Colonic mucosa (tissue), 4 donors: ENCODE results near the gene ELAPOR1. TPM values are rescaled to one million over a fixed set of nuclear protein-coding genes. Genes with fewer than 3 reads are reported as not detected.

Source experiments
- DNase-seq: peaks from one replicate; pipeline ENCODE4 v3.0.0-alpha.2; 2020
- H3K27ac ChIP-seq: fragments of 200-600 bp; one replicate; pipeline ENCODE4 v1.8.0; 2021
- H3K27me3 ChIP-seq: fragments of 200-600 bp; one replicate; pipeline ENCODE4 v1.8.0; 2021
- H3K36me3 ChIP-seq: fragments of 200-600 bp; one replicate; pipeline ENCODE4 v1.8.0; 2021
- H3K4me1 ChIP-seq: fragments of 200-600 bp; one replicate; pipeline ENCODE4 v1.8.0; 2021; ENCODE audit warnings: mild to moderate bottlenecking
- H3K4me3 ChIP-seq: fragments of 200-600 bp; one replicate; pipeline ENCODE4 v1.8.0; 2021
- H3K9ac ChIP-seq, 2 donors: one replicate each; pipeline ENCODE4 v1.7.0; 2013; ENCODE audit warnings: control low read depth in 2 of 2, low read depth in 2 of 2, low read length in 2 of 2
- H3K9me3 ChIP-seq: fragments of 200-600 bp; one replicate; pipeline ENCODE4 v1.8.0; 2021
- intact Hi-C: fragments of 100-400 bp; cut with DNase I; formaldehyde crosslinking; loops from one replicate; pipeline ENCODE4 v1.14.1; 2022
- total RNA-seq, 2 donors: library from RNA; stranded (reverse); fragmentation: NEBNext Ultra II Directional in 1 of 2; extraction: Animal tissue kit (Norgen Biotek cat#: 25700) in 1 of 2; gene quantifications; one replicate each; pipeline ENCODE4 v1.2.1, GENCODE V29; 2021
- TF ChIP-seq, protein P1 (sequence below): fragments of 200-600 bp; IDR thresholded peaks from one replicate; pipeline ENCODE4 v1.8.0; 2022; ENCODE audit warnings: antibody characterized with exemption, mild to moderate bottlenecking
- donor health status: healthy.
- donor health status: DM: no; HTN: no; CAD: no.
- donor health status: DM: no; HTN: no; CAD: no.

The ELAPOR1 gene
- total RNA-seq, 2 donors from 2014 or later = 110 to 163 TPM

GRCh38 chr1:109149874-109150601, 36.1 kb downstream of the ELAPOR1 start:
- Histone ChIP-seq H3K9me3 (no peaks in the 10 kb centered on the region), H3K4me3 (no peak overlapping the region), H3K27me3 (no peaks in the 10 kb centered on the region), H3K27ac (peak overlapping the region; percentile 41), H3K4me1 (no peaks in the 10 kb centered on the region), H3K36me3 (no peaks in the 10 kb centered on the region), H3K9ac (peak overlapping the region; percentile 35 to 68)
- TF ChIP-seq, protein P1, sequence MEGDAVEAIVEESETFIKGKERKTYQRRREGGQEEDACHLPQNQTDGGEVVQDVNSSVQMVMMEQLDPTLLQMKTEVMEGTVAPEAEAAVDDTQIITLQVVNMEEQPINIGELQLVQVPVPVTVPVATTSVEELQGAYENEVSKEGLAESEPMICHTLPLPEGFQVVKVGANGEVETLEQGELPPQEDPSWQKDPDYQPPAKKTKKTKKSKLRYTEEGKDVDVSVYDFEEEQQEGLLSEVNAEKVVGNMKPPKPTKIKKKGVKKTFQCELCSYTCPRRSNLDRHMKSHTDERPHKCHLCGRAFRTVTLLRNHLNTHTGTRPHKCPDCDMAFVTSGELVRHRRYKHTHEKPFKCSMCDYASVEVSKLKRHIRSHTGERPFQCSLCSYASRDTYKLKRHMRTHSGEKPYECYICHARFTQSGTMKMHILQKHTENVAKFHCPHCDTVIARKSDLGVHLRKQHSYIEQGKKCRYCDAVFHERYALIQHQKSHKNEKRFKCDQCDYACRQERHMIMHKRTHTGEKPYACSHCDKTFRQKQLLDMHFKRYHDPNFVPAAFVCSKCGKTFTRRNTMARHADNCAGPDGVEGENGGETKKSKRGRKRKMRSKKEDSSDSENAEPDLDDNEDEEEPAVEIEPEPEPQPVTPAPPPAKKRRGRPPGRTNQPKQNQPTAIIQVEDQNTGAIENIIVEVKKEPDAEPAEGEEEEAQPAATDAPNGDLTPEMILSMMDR = no peak
- peak; percentile 32 for DNase-seq
- intact Hi-C loops = no loop called here

DNA sequence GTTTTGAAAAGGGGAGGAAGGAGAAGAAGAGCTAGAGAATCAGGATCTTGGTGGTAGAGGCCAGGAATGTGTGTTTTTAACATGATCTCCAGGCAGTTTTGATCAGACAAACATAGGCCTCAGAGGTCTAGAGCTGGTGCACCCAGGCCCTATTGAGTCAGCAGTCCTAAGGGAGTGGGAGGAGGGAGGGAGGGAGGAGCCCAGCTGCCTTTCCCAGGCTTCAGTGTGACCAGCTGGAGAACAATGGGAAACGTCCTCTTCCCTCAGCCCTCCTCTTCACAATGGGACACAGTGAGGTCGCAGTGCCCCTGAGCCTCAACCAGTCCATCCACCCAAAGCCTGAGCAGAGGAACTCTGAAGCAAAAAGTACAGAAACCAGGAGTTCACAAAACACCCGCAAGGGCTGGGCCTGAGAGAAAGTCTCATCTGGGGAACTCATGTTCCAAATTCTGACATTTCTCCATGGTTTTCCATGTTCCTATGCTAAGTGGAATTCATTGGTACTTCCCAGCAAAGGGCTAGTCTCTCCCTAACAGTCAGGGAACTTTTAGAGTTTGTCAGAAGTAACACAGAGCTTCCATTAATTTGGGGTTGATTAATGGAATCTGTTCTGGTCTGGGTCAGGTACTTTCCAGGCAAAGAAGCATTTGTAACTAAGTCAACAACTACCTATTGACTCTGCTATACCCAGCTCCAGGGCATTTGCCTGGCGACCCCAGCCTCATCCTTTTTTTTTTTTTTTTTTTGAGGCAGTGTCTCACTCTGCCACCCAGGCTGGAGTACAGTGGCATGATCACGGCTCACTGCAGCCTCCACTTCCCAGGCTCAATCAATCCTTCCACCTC, 37.5 kb downstream of the ELAPOR1 start:
- intact Hi-C loops = no loop called here
- Histone ChIP-seq H3K27me3 (no peaks in the 10 kb centered on the region), H3K36me3 (no peaks in the 10 kb centered on the region), H3K9me3 (no peaks in the 10 kb centered on the region), H3K27ac (peak overlapping the region; percentile 77), H3K4me1 (no peaks in the 10 kb centered on the region), H3K9ac (peak overlapping the region in 1 of 2 donors; percentile 68), H3K4me3 (no peak overlapping the region)
- peak; percentile 73 for DNase-seq
- TF ChIP-seq, protein P1 = no peak

GRCh38 chr1:109152196-109152595, 38.3 kb downstream of the ELAPOR1 start:
- H3K9me3 ChIP-seq = no peaks in the 10 kb centered on the region
- peak overlapping the region; percentile 77 for H3K27ac ChIP-seq
- H3K4me1 ChIP-seq = no peaks in the 10 kb centered on the region
- H3K36me3 ChIP-seq = no peaks in the 10 kb centered on the region
- peak overlapping the region in 1 of 2 donors; percentile 6 for H3K9ac ChIP-seq
- DNase-seq = peak; percentile 53
- H3K4me3 ChIP-seq = no peak overlapping the region
- TF ChIP-seq, protein P1 = no peak
- intact Hi-C loops = no loop called here
- H3K27me3 ChIP-seq = no peaks in the 10 kb centered on the region

DNA sequence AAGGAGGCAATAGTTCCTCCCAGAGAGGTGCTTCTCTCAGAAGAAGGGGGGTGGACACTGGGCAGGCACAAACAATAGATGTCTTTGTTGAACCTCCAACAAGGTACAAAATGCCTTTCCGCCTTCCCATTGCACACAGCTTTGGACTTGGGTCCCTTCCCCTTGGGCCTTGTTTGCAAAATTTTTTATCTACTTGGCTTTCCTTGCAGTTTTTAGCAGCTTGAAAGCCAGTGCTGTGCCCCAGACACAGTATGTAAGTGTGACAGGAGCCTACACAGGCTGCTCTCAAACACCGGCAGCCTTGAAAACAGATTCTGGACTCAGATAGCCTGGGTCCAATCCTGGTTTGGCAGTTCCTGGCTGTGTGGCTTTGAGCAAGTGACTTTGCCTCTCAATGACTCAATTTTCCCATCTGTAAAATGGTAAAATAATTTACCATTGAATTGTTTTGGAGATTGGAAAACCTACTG, 43.0 kb downstream of the ELAPOR1 start:
- Histone ChIP-seq H3K9me3 (no peaks in the 10 kb centered on the region), H3K27me3 (no peaks in the 10 kb centered on the region), H3K36me3 (no peaks in the 10 kb centered on the region), H3K9ac (peak overlapping the region in 1 of 2 donors; percentile 35), H3K27ac (peak overlapping the region; percentile 50), H3K4me1 (no peaks in the 10 kb centered on the region), H3K4me3 (no peak overlapping the region)
- intact Hi-C loops = no loop called here
- TF ChIP-seq, protein P1 = no peak
- peak; percentile 61 for DNase-seq

DNA sequence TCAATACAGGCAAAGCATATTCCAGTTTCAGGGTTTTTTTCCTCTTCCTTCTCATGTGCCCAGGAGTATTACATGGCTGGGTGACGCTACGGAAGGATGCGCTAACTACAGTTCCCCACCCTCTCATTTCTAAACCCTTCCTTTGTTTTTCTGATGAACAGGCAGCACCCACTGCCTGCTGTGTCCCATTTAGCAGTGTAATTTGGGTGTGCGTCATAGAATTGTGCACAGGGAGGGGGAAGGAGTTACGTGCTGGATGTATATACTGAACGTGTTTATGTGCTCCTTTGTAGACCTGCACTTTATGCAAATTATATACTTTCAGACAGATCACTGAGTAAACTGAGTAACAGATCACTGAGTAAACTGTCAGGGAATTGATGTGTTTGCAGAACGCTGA, 44.5 kb downstream of the ELAPOR1 start:
- Histone ChIP-seq H3K36me3 (no peaks in the 10 kb centered on the region), H3K27me3 (no peaks in the 10 kb centered on the region), H3K9me3 (no peaks in the 10 kb centered on the region), H3K4me1 (no peaks in the 10 kb centered on the region), H3K4me3 (no peak overlapping the region), H3K9ac (no peak overlapping the region), H3K27ac (no peak overlapping the region)
- TF ChIP-seq, protein P1 = no peak
- intact Hi-C loops = no loop called here
- DNase-seq = no peak
